ENCODE results near the gene DDX31. TPM values are rescaled to one million over a fixed set of nuclear protein-coding genes. Genes with fewer than 3 reads are reported as not detected.

DDX31 gene
- total RNA-seq, 1 donor from 2014 or later: 17.4 TPM

DNA sequence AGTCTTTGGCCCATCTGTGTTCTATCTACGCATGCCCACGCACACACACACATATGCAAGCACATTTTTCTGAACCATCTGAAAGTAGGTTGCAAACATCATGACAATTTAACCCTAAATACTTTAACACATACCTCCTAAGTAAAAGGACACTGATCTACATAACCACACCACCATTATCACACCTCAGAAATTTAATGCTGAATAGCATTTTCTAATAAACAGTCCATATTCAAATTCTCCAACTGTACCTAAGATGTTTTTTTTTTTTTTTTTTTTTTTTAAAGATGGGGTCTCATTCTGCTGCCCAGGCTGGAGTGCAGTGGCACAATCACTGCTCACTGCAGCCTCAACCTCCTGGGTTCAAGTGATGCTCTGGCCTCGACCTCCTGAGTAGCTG, 35.5 kb downstream of the DDX31 start:
- TF ChIP-seq, protein P1, sequence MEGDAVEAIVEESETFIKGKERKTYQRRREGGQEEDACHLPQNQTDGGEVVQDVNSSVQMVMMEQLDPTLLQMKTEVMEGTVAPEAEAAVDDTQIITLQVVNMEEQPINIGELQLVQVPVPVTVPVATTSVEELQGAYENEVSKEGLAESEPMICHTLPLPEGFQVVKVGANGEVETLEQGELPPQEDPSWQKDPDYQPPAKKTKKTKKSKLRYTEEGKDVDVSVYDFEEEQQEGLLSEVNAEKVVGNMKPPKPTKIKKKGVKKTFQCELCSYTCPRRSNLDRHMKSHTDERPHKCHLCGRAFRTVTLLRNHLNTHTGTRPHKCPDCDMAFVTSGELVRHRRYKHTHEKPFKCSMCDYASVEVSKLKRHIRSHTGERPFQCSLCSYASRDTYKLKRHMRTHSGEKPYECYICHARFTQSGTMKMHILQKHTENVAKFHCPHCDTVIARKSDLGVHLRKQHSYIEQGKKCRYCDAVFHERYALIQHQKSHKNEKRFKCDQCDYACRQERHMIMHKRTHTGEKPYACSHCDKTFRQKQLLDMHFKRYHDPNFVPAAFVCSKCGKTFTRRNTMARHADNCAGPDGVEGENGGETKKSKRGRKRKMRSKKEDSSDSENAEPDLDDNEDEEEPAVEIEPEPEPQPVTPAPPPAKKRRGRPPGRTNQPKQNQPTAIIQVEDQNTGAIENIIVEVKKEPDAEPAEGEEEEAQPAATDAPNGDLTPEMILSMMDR (IDR thresholded peaks at IDR 0.05): no peak
- Histone ChIP-seq H3K4me1 (no peaks in the 10 kb centered on the region), H3K27ac (no peak overlapping the region), H3K9me3 (no peaks in the 10 kb centered on the region), H3K4me3 (no peak overlapping the region), H3K27me3 (no peaks in the 10 kb centered on the region), H3K36me3 (peaks cover 52% of the 10 kb centered on the region)
- DNase-seq (no peak), ATAC-seq (no peak)
- intact Hi-C loops (cut with DNase I): no loop called here

DNA sequence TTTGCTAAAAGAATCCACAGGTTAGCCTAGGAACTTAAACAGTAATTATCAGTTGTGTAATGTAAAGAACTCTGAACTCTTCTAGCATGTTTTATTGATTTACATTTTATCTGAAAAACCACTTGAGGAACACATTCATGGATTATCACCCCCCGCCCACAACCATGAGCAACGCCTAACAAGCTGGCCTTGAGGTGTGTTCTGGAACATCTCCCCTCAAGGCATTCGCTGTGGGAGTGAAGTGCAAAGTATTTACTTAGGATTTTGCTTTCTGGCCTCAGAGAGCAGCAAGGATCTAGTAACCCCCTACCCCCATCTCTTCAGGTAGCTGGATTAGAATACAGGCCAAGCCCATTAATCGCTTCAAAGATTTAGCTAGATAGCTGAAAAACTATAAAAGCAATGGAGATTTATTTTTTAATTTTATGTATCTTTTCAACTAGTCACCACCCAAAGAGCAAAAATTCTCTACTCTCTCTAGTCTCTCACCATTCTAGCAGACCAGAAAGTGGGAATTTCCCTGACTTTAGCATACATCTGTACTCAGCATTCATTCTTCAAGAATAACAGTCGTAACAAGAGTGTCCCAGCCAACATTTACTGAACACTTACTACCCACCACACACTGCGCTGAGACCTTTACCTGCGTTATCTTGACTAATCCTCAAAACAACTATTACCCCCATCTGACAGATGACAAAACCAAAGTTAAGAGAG, 37.2 kb downstream of the DDX31 start:
- Histone ChIP-seq H3K27me3 (no peaks in the 10 kb centered on the region), H3K9me3 (no peaks in the 10 kb centered on the region), H3K36me3 (peaks cover 51% of the 10 kb centered on the region), H3K4me1 (no peaks in the 10 kb centered on the region), H3K27ac (no peak overlapping the region), H3K4me3 (no peak overlapping the region)
- intact Hi-C loops (cut with DNase I): no loop called here
- ATAC-seq: no peak
- TF ChIP-seq, protein P1 (IDR thresholded peaks at IDR 0.05): no peak
- no peak for DNase-seq

- no peaks in the 10 kb centered on the region for H3K9me3 ChIP-seq
- no peaks in the 10 kb centered on the region for H3K27me3 ChIP-seq
- H3K27ac ChIP-seq: no peak overlapping the region
- DNase-seq (no peak), ATAC-seq (no peak)
- peaks cover 54% of the 10 kb centered on the region for H3K36me3 ChIP-seq
- no peaks in the 10 kb centered on the region for H3K4me1 ChIP-seq
- TF ChIP-seq, protein P1 (IDR thresholded peaks at IDR 0.05): no peak
- intact Hi-C loops (cut with DNase I): no loop called here
- H3K4me3 ChIP-seq: no peak overlapping the region
Measured at GRCh38 chr9:132631685-132632084, 38.1 kb downstream of the DDX31 start.

DNA sequence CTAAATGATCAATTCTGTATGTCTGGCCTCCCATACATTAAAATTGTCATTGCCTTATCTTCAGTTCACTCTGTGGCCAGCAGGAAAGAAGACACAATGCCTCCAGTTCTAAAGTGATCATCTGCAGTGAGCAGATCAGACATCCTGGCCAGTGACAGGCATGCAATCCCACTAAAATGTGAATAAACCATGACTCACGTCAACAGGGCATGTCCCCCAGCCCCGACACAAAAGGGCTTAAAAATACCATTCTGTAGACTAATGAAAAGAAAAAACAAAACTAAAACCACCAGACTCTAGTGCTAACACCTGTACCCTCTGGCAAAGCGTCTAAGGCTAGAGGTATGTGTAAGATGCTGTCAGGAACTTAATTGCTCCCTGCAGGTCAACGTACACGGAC, 38.5 kb downstream of the DDX31 start:
- H3K36me3 ChIP-seq: peaks cover 54% of the 10 kb centered on the region
- intact Hi-C loops (cut with DNase I): no loop called here

DNA sequence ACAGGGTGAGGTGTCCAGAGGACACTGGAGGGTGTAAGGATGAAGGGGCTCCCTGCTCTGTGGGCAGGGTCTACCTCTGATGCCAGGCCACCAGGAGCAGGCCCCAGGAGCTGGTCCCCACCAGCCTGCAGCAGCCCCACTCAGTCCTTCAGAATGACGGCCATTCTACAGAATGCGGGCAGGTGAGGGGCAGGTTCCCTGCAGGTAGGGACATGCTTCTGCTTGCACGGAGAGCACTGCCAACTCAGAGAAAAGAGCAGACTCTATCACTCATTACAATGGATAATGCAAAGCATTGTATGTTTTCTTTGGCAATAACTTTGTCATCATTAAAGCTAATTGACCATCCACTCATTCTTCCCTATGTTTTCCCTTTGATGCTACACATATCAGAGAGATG, 39.0 kb downstream of the DDX31 start:
- Histone ChIP-seq H3K27ac (no peak overlapping the region), H3K4me3 (no peak overlapping the region), H3K9me3 (no peaks in the 10 kb centered on the region), H3K27me3 (no peaks in the 10 kb centered on the region), H3K4me1 (no peaks in the 10 kb centered on the region), H3K36me3 (peaks cover 55% of the 10 kb centered on the region)
- TF ChIP-seq, protein P1 (IDR thresholded peaks at IDR 0.05): no peak
- DNase-seq: no peak
- ATAC-seq: no peak
- intact Hi-C loops (cut with DNase I): no loop called here

More for the DNA sequence above, 38.5 kb downstream of the DDX31 start:
- TF ChIP-seq, protein P1 (IDR thresholded peaks at IDR 0.05): no peak
- ATAC-seq: no peak
- DNase-seq: no peak
- no peak overlapping the region for H3K4me3 ChIP-seq
- H3K27me3 ChIP-seq: no peaks in the 10 kb centered on the region
- no peaks in the 10 kb centered on the region for H3K9me3 ChIP-seq
- H3K4me1 ChIP-seq: no peaks in the 10 kb centered on the region
- no peak overlapping the region for H3K27ac ChIP-seq
